Peyer's patch (tissue), 4 donors: ENCODE measurements around the gene TMOD2.

ENCODE experiments used
- CTCF ChIP-seq, 6 experiments: fragments of 450-650 bp in 4 of 6; fragments of 200-600 bp in 2 of 6; sonication (generic) in 1 of 6; IDR thresholded peaks; one replicate each; pipeline ENCODE4 v1.5.1; 2017 to 2019; ENCODE audit warnings: antibody characterized with exemption in 6 of 6, mild to moderate bottlenecking in 3 of 6, moderate library complexity in 1 of 6
- POLR2A ChIP-seq, 2 donors: fragments of 450-650 bp; IDR thresholded peaks; one replicate each; pipeline ENCODE4 v1.5.1; 2017; ENCODE audit warnings: antibody characterized with exemption in 2 of 2, mild to moderate bottlenecking in 2 of 2, moderate library complexity in 2 of 2

- TF ChIP-seq CTCF (IDR thresholded peaks at IDR 0.05) = no peak
- TF ChIP-seq POLR2A (IDR thresholded peaks at IDR 0.05) = no peak
Observed at GRCh38 chr15:51842265-51842664, 90.9 kb downstream of the TMOD2 start.
